Left lung (tissue), 10 donors: Measurements from ENCODE around the gene CD109. TPM values are rescaled to one million over a fixed set of nuclear protein-coding genes. Genes with fewer than 3 reads are reported as not detected.
A peak's percentile ranks its signal among the peaks of the same experiment; 100 is the strongest.
"Not testable (repeated sequence)": the region's sequence is repeated elsewhere in the genome, so short reads cannot be mapped to it uniquely, and the experiment has no call there.

Source experiments
- ATAC-seq: fragments of 200-7000 bp; cut with Tn5 transposase; one replicate; pipeline ENCODE4 v1.9.1; 2020; ENCODE audit warnings: moderate library complexity
- DNase-seq, 4 donors: peaks; one replicate each; pipeline ENCODE4 v3.0.0-alpha.2; 2013 to 2020
- H3K27ac ChIP-seq, 2 donors: fragments of 200-600 bp; sonication (generic) in 1 of 2; one replicate each; pipeline versions ENCODE4 v1.5.0 to v1.8.0; 2020 to 2021
- H3K27me3 ChIP-seq, 2 donors: fragments of 200-600 bp; sonication (generic) in 1 of 2; one replicate each; pipeline versions ENCODE4 v1.5.0 to v1.8.0; 2020 to 2021
- H3K36me3 ChIP-seq, 2 donors: fragments of 200-600 bp; sonication (generic) in 1 of 2; one replicate each; pipeline versions ENCODE4 v1.5.0 to v1.8.0; 2020 to 2021
- H3K4me1 ChIP-seq, 2 donors: fragments of 200-600 bp; one replicate each; pipeline ENCODE4 v1.8.0; 2021
- H3K4me3 ChIP-seq, 2 donors: fragments of 200-600 bp; sonication (generic) in 1 of 2; one replicate each; pipeline versions ENCODE4 v1.5.0 to v1.8.0; 2020 to 2021; ENCODE audit warnings: mild to moderate bottlenecking in 1 of 2
- H3K9me3 ChIP-seq, 2 donors: fragments of 200-600 bp; sonication (generic) in 1 of 2; one replicate each; pipeline versions ENCODE4 v1.5.0 to v1.8.0; 2020 to 2021
- intact Hi-C, 2 donors: fragments of 100-400 bp; cut with DNase I; formaldehyde crosslinking; loops; one replicate each; pipeline versions ENCODE4 v1.11.2 to v1.14.2; 2022
- polyA plus RNA-seq, 6 donors: library from polyadenylated mRNA; unstranded; fragments of 120-200 nt; gene quantifications; one replicate each; pipeline ENCODE4 v1.2.1, GENCODE V29; 2013; ENCODE audit not compliant: insufficient read length in 6 of 6
- total RNA-seq, 2 donors: library from RNA; stranded (reverse); fragmentation: NEBNext Ultra II Directional; extraction: Animal tissue kit (Norgen Biotek cat#: 25700); gene quantifications; one replicate each; pipeline ENCODE4 v1.2.1, GENCODE V29; 2021
- TF ChIP-seq, protein P1 (sequence below), 2 donors: fragments of 200-600 bp; sonication (generic) in 1 of 2; IDR thresholded peaks; one replicate each; pipeline versions ENCODE4 v1.5.0 to v1.8.0; 2021; ENCODE audit warnings: antibody characterized with exemption in 2 of 2
- donor health status: DM: no; HTN: yes; CAD: no.
- donor health status: DM: no; HTN: no; CAD: no.

CD109 gene
- total and polyA plus RNA-seq, 8 donors = 13.8 to 27.8 (median 20.6) TPM

DNA sequence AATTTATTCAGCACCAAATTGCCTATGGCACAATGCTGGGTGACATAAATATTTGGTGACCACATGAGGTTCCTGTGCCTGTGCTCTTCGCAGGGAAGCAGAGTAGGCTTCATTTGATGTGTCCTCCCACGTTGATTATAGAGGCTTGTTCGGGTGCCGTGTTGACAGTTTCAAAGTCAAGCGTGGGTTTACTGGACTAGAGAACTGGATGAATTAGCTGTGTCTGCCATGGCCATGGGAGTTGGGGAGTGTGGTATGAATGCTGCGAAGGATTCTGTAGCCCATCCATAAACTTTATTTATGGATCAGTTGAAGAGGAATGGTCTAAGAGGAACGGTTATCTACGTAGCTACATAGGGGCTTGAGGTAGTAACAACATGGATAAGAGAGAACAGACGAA, 11.0 kb downstream of the CD109 start:
- H3K27me3 ChIP-seq = no peaks in the 10 kb centered on the region
- no peak for DNase-seq
- no peaks in the 10 kb centered on the region for H3K9me3 ChIP-seq
- H3K4me3 ChIP-seq = no peak overlapping the region
- H3K27ac ChIP-seq = peak overlapping the region in 1 of 2 donors; percentile 21
- no peaks in the 10 kb centered on the region for H3K36me3 ChIP-seq
- ATAC-seq = no peak
- H3K4me1 ChIP-seq = peaks cover 0 to 23% of the 10 kb centered on the region in 2 donors
- intact Hi-C loops = no loop called here
- TF ChIP-seq, protein P1, sequence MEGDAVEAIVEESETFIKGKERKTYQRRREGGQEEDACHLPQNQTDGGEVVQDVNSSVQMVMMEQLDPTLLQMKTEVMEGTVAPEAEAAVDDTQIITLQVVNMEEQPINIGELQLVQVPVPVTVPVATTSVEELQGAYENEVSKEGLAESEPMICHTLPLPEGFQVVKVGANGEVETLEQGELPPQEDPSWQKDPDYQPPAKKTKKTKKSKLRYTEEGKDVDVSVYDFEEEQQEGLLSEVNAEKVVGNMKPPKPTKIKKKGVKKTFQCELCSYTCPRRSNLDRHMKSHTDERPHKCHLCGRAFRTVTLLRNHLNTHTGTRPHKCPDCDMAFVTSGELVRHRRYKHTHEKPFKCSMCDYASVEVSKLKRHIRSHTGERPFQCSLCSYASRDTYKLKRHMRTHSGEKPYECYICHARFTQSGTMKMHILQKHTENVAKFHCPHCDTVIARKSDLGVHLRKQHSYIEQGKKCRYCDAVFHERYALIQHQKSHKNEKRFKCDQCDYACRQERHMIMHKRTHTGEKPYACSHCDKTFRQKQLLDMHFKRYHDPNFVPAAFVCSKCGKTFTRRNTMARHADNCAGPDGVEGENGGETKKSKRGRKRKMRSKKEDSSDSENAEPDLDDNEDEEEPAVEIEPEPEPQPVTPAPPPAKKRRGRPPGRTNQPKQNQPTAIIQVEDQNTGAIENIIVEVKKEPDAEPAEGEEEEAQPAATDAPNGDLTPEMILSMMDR (IDR thresholded peaks at IDR 0.05) = no peak

DNA sequence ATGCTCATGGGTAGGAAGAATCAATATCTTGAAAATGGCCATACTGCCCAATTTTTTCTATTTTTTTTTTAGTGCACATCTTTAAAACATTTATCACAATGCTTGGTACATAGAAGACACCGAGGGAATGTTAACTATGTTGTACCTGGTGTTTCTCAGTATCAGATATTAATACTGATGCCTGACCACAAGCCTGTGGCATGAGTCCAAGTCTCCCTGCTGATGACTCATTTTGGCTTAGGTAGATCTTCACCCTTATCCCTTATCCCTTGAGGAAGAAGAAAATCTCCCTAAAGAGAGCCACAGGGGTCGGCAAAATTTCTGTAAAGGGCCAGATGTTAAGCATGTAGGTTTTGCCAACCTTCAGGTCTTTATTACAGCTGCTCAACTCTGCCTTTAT, 14.5 kb downstream of the CD109 start:
- Histone ChIP-seq H3K9me3 (no peaks in the 10 kb centered on the region), H3K4me3 (no peak overlapping the region), H3K27ac (no peak overlapping the region), H3K4me1 (peaks cover 3 to 31% of the 10 kb centered on the region in 2 donors), H3K36me3 (no peaks in the 10 kb centered on the region), H3K27me3 (no peaks in the 10 kb centered on the region)
- TF ChIP-seq, protein P1 (IDR thresholded peaks at IDR 0.05) = no peak
- DNase-seq = no peak
- intact Hi-C loops = no loop called here
- no peak for ATAC-seq

DNA sequence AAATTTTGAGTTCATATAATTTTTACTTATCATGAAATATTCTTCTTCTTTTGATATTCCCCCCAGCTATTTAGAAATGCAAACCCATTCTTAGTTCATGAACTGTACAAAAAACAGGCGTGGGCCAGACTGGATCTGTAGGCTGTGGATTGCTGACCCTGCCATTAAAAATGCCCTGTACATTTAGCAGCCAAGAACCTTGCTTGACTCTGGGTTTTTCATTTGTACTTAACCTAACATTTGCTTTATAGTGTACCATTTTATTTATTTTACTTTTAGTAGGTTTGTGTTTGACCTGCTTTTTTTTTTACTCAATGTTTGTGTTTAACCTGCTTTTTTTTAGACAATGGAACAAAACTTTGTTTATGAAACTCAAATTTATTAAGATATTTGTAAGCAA, 14.9 kb downstream of the CD109 start:
- ATAC-seq (no peak), DNase-seq (no peak)
- H3K27ac ChIP-seq = no peak overlapping the region
- no peaks in the 10 kb centered on the region for H3K36me3 ChIP-seq
- H3K9me3 ChIP-seq = no peaks in the 10 kb centered on the region
- H3K4me1 ChIP-seq = peaks cover 3 to 27% of the 10 kb centered on the region in 2 donors
- intact Hi-C loops = no loop called here
- no peak overlapping the region for H3K4me3 ChIP-seq
- H3K27me3 ChIP-seq = no peaks in the 10 kb centered on the region
- TF ChIP-seq, protein P1 (IDR thresholded peaks at IDR 0.05) = no peak

DNA sequence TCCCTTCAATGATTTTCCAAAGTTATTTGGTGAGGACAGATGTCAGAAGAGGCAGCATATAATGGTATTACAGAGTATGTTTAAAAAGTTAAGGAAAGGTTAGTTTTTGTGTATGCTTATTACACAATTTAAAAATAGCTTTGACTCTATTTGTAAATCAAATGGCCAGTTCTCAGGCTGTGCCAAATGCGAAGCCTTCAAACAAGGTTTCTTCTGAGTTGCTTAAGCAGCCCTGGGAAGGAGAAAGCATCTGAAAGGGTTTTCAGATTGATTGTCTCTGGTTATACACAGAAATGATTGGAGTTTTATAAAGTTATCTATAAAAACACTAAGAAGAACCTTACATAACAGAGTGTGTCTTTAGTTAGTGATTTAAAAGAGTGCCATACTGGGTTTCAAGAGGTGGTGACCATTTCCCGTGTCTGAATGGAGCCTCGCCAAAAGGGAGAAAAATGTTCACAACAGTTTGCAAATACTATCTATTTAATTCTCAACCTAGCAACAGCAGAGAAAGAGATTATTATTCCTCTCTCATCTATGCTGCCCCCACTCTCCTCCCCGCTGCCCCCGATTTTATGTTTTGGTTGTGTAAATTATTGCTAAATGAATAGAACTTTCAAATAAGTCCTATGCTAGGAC, 16.7 kb downstream of the CD109 start:
- intact Hi-C loops = no loop called here
- no peak for ATAC-seq
- peaks cover 0 to 2% of the 10 kb centered on the region in 2 donors for H3K9me3 ChIP-seq

DNA sequence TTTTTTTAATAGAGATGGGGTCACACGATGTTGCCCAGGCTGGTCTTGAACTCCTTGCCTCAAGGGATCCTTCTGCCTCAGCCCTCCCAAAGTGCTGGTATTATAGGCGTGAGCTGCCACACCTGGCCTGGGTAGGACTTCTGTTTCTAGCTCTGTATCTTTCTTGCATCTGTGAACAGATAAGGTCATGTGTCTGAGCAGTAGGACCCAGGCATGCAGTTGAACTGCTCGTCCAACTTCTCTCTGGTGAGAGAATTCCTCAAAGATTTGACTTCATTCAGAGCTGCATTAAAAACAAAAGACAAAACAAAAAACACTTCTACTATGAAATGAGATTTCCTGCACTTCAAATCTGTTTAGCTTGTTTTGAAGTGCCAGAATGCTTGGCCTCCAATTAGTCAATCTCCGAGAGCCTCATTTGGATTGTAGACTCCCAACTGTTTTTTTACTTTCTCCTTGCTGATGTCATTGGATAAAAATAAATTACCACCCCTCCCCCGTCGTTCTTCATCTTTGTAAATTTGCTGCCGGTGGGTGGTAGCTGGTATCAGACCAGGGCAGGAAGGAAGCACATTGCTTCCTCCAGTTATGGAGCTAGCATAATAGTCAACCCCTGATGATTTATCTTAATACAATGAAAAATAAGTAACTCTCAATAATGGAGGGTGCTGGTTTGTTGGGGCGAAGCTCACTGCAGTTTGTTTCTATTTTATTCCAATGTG, 17.6 kb downstream of the CD109 start:
- DNase-seq (peak in 1 of 4 donors; percentile 41), ATAC-seq (peak; percentile 27)
- Histone ChIP-seq H3K27ac (peak overlapping the region; percentile 42 to 62), H3K4me3 (no peak overlapping the region), H3K36me3 (no peaks in the 10 kb centered on the region), H3K27me3 (no peaks in the 10 kb centered on the region), H3K4me1 (peaks cover 3 to 27% of the 10 kb centered on the region in 2 donors), H3K9me3 (peaks cover 0 to 2% of the 10 kb centered on the region in 2 donors)
- TF ChIP-seq, protein P1 (IDR thresholded peaks at IDR 0.05) = no peak
- intact Hi-C loops = no loop called here

More for the DNA sequence above, 16.7 kb downstream of the CD109 start:
- Histone ChIP-seq H3K4me1 (peaks cover 3 to 27% of the 10 kb centered on the region in 2 donors), H3K27ac (no peak overlapping the region), H3K36me3 (no peaks in the 10 kb centered on the region), H3K4me3 (no peak overlapping the region), H3K27me3 (no peaks in the 10 kb centered on the region)
- no peak for DNase-seq
- TF ChIP-seq, protein P1 (IDR thresholded peaks at IDR 0.05) = no peak

DNA sequence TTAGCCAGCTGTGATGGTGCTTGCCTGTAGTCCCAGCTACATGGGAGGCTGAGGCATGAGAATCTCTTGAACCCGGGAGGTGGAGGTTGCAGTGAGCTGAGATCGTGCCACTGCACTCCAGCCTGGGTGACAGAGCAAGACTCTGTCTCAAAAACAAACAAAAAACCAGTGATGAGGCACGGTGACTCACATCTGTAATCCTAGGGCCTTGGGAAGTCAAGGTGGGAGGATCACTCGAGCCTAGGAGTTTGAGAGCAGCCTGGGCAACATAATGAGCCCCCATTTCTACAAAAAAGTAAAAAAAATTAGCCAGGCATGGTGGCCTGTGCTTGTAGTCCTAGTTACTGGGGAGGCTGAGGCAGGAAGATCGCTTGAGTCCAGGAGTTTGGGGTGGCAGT, 19.1 kb downstream of the CD109 start:
- H3K4me3 ChIP-seq, H3K9me3 ChIP-seq, ATAC-seq, intact Hi-C loops, DNase-seq, H3K36me3 ChIP-seq, H3K27me3 ChIP-seq: not testable (repeated sequence)
- H3K4me1 ChIP-seq = peaks cover 3 to 27% of the 10 kb centered on the region in 2 donors
- H3K27ac ChIP-seq = peak overlapping the region in 1 of 2 donors; percentile 62
